Measurements from ENCODE around the gene COX8A. TPM values are rescaled to one million over a fixed set of nuclear protein-coding genes. Genes with fewer than 3 reads are reported as not detected.

COX8A gene
- total RNA-seq, 1 experiment from 2014 or later: 448 TPM

DNA sequence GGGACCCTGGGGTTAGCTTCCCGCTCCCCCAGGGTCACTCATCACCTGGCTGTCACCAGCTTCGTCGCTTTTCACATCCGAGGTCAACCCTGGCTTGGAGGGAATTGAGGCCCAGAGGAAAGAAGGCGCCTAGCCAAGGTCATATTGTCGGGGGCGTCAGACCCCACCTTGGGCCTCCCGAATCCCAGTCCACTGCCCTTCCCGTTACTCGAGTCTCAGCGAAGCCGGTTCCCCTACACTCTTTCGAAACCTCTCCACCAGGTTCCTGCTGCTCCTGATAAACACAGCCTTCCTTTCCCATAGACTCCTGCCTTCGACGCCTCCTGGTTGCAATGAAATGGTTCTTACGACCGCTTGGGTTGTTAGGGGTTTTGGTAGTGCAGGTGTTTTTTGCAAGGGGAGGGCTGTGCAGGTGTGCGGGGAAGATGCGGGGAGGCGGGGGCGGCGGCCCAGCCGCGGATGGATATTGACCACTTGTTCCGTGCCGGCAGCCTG lies 35.0 kb upstream of the COX8A start:
- no peaks in the 10 kb centered on the region for H3K4me1 ChIP-seq
- H3K27ac Mint-ChIP-seq (ENCODE audit: unreplicated experiment): peak overlapping the region; percentile 98
- H3K4me3 ChIP-seq (ENCODE audit: low read depth, low read length): peak overlapping the region; percentile 61
- BruUV-seq (replicated peaks): no TSS peak
- no peaks in the 10 kb centered on the region for H3K36me3 ChIP-seq (ENCODE audit: control insufficient read depth, insufficient read depth, low read length)
- peaks cover 21% of the 10 kb centered on the region for H3K36me3 Mint-ChIP-seq (ENCODE audit: insufficient read depth, unreplicated experiment)
- no peaks in the 10 kb centered on the region for H3K27me3 ChIP-seq (replicated peaks; ENCODE audit: control insufficient read depth, insufficient read depth, low read length)
- intact Hi-C loops (cut with micrococcal nuclease; ENCODE audit: unreplicated experiment): loop anchor here (2.0 kb wide), 1 partner anchor 35 kb away; the partner anchor contains the start of gene COX8A
- peak overlapping the region; percentile 100 for H3K4me3 Mint-ChIP-seq (ENCODE audit: unreplicated experiment)
- CTCF ChIA-PET: interaction anchor here (0.5 to 1.0 kb wide), 10 partner anchors 18 to 562 kb away, joined by 3 to 6 read pairs (median 3); partner anchors contain the start of gene PPP1R14B
- TF ChIP-seq, protein P1, sequence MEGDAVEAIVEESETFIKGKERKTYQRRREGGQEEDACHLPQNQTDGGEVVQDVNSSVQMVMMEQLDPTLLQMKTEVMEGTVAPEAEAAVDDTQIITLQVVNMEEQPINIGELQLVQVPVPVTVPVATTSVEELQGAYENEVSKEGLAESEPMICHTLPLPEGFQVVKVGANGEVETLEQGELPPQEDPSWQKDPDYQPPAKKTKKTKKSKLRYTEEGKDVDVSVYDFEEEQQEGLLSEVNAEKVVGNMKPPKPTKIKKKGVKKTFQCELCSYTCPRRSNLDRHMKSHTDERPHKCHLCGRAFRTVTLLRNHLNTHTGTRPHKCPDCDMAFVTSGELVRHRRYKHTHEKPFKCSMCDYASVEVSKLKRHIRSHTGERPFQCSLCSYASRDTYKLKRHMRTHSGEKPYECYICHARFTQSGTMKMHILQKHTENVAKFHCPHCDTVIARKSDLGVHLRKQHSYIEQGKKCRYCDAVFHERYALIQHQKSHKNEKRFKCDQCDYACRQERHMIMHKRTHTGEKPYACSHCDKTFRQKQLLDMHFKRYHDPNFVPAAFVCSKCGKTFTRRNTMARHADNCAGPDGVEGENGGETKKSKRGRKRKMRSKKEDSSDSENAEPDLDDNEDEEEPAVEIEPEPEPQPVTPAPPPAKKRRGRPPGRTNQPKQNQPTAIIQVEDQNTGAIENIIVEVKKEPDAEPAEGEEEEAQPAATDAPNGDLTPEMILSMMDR (IDR thresholded peaks at IDR 0.05; ENCODE audit: insufficient read depth in 1 of 2, low read depth in 1 of 2, low read length in 1 of 2, severe bottlenecking in 1 of 2, unreplicated experiment in 1 of 2): no peak
- POLR2A ChIA-PET: interaction anchor here (0.5 to 0.7 kb wide), 9 partner anchors 18 to 1212 kb away, joined by 3 to 5 read pairs (median 4); partner anchors contain the start of genes COX8A, HNRNPUL2 and SLC3A2
- no peaks in the 10 kb centered on the region for H3K9me3 Mint-ChIP-seq (ENCODE audit: unreplicated experiment)
- no peaks in the 10 kb centered on the region for H3K9me3 ChIP-seq
- peaks cover 13% of the 10 kb centered on the region for H3K4me1 Mint-ChIP-seq (ENCODE audit: low read depth, unreplicated experiment)
- H3K27me3 Mint-ChIP-seq (ENCODE audit: insufficient read depth, unreplicated experiment): no peaks in the 10 kb centered on the region
- DNase-seq: peak; percentile 41 to 53

DNA sequence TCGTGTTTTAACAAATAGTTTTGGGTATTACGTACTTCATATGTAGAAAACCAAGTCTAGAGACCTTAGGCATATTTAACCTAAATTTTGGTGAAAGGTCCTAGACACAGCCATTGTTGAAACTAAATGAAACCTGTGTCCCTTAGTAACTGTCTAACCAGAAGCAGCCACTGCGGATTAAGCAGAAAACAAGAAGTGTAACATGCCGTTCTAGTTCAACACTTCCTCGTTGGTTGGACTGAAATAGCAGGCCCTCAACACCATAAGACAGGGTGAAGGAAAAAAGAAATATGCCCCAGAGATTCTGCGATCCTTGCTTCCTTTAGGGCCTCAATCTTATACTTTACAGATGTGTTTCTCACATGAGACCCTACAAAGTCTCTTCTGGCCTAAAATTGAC lies 33.6 kb upstream of the COX8A start:
- intact Hi-C loops (cut with micrococcal nuclease; ENCODE audit: unreplicated experiment): no loop called here
- Mint-ChIP-seq H3K36me3 (ENCODE audit: insufficient read depth, unreplicated experiment) (peaks cover 24% of the 10 kb centered on the region), H3K4me1 (ENCODE audit: low read depth, unreplicated experiment) (peaks cover 6% of the 10 kb centered on the region), H3K9me3 (ENCODE audit: unreplicated experiment) (no peaks in the 10 kb centered on the region), H3K27me3 (ENCODE audit: insufficient read depth, unreplicated experiment) (no peaks in the 10 kb centered on the region), H3K4me3 (ENCODE audit: unreplicated experiment) (peak overlapping the region; percentile 47), H3K27ac (ENCODE audit: unreplicated experiment) (no peak overlapping the region)
- CTCF ChIA-PET: no interaction called here
- Histone ChIP-seq H3K4me3 (ENCODE audit: low read depth, low read length) (no peak overlapping the region), H3K4me1 (peaks cover 4% of the 10 kb centered on the region; the same call in 1 of the 2 replicates), H3K9me3 (no peaks in the 10 kb centered on the region), H3K36me3 (ENCODE audit: control insufficient read depth, insufficient read depth, low read length) (no peaks in the 10 kb centered on the region; the same call in 1 of the 2 replicates), H3K27me3 (replicated peaks; ENCODE audit: control insufficient read depth, insufficient read depth, low read length) (no peaks in the 10 kb centered on the region)
- POLR2A ChIA-PET: no interaction called here
- TSS peak; percentile 39 for BruUV-seq (replicated peaks)
- DNase-seq: no peak
- TF ChIP-seq, protein P1 (IDR thresholded peaks at IDR 0.05; ENCODE audit: insufficient read depth in 1 of 2, low read depth in 1 of 2, low read length in 1 of 2, severe bottlenecking in 1 of 2, unreplicated experiment in 1 of 2): no peak

DNA sequence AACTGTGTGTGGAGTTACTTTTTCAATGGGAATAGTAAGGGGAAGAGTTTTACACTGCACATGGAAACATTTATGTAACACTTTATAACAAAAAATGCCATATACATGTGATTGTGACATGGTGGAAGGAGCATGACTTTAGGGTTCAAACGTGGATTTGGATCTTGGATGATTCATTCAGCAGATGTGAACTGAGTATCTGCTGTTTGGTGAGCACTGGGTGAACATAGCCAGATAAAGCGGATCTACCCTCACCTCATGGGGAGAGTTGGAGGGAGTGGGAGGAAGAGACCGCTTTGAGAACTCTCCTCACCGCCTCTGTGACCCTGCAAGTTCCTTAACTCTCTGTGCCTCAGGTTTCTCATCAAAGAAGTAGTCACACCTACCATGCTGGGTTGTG lies 32.5 kb upstream of the COX8A start:
- no peak overlapping the region for H3K4me3 ChIP-seq (ENCODE audit: low read depth, low read length)
- no TSS peak for BruUV-seq (replicated peaks)
- Mint-ChIP-seq H3K27ac (ENCODE audit: unreplicated experiment) (no peak overlapping the region), H3K36me3 (ENCODE audit: insufficient read depth, unreplicated experiment) (peaks cover 32% of the 10 kb centered on the region), H3K27me3 (ENCODE audit: insufficient read depth, unreplicated experiment) (no peaks in the 10 kb centered on the region), H3K9me3 (ENCODE audit: unreplicated experiment) (no peaks in the 10 kb centered on the region), H3K4me3 (ENCODE audit: unreplicated experiment) (no peak overlapping the region), H3K4me1 (ENCODE audit: low read depth, unreplicated experiment) (peaks cover 6% of the 10 kb centered on the region)
- no peak for DNase-seq
- TF ChIP-seq, protein P1 (IDR thresholded peaks at IDR 0.05; ENCODE audit: insufficient read depth in 1 of 2, low read depth in 1 of 2, low read length in 1 of 2, severe bottlenecking in 1 of 2, unreplicated experiment in 1 of 2): no peak
- POLR2A ChIA-PET: no interaction called here
- peaks cover 4% of the 10 kb centered on the region; the same call in 1 of the 2 replicates for H3K4me1 ChIP-seq
- CTCF ChIA-PET: interaction anchor here (1.1 kb wide), 1 partner anchor 103 kb away, joined by 3 read pairs; the partner anchor contains the start of gene MARK2
- H3K9me3 ChIP-seq: no peaks in the 10 kb centered on the region
- no peaks in the 10 kb centered on the region for H3K27me3 ChIP-seq (replicated peaks; ENCODE audit: control insufficient read depth, insufficient read depth, low read length)
- H3K36me3 ChIP-seq (ENCODE audit: control insufficient read depth, insufficient read depth, low read length): peaks cover 1% of the 10 kb centered on the region; the same call in 1 of the 2 replicates
- intact Hi-C loops (cut with micrococcal nuclease; ENCODE audit: unreplicated experiment): no loop called here
